ENCODE results near the gene PERCC1.

DNA sequence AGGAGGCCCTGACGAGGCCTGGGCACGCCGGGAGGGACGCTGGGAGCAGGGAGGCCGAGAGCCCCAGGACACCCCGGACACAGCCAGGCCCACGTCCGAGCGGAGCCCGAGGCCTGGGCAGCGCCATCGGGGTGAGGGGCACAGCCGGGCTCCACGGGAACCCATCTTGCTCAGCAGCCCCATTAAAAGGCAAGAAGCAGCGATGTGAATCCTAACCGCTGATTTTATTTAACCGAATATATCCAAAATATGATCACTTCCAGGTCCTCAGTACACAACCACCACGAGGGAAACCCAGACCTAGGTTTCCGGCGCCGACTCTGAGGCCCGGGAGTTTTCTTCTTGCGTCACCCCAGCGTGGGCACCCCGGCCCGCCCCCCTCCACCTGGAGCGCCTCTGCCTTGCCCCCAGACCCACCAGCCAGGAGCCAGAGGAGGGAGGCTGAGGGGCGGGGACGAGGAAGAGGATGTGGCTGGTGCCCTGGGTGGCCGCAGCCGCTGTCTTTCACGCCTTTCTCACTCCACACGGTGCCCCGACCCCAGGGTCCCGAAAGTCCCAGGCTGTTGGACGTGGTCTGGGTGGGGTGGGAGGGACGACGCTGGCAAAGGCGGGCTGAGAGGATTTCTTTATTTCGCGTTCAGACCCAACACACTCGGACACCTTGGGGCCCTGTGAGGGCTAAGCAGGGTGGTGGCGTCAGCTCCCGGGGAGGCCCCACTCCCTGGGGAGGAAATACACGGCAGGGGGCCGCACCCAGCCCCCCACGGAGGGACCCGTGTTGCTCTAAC lies 14.0 kb downstream of the PERCC1 start:
- TF ChIP-seq, protein P1, sequence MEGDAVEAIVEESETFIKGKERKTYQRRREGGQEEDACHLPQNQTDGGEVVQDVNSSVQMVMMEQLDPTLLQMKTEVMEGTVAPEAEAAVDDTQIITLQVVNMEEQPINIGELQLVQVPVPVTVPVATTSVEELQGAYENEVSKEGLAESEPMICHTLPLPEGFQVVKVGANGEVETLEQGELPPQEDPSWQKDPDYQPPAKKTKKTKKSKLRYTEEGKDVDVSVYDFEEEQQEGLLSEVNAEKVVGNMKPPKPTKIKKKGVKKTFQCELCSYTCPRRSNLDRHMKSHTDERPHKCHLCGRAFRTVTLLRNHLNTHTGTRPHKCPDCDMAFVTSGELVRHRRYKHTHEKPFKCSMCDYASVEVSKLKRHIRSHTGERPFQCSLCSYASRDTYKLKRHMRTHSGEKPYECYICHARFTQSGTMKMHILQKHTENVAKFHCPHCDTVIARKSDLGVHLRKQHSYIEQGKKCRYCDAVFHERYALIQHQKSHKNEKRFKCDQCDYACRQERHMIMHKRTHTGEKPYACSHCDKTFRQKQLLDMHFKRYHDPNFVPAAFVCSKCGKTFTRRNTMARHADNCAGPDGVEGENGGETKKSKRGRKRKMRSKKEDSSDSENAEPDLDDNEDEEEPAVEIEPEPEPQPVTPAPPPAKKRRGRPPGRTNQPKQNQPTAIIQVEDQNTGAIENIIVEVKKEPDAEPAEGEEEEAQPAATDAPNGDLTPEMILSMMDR (IDR thresholded peaks at IDR 0.05): no peak
- no peak for TF ChIP-seq POLR2A (IDR thresholded peaks at IDR 0.05)
